ENCODE measurements around the gene EMD.
A peak's percentile ranks its signal among the peaks of the same experiment; 100 is the strongest.
"Not testable (repeated sequence)": the region's sequence is repeated elsewhere in the genome, so short reads cannot be mapped to it uniquely, and the experiment has no call there.

Gene EMD

DNA sequence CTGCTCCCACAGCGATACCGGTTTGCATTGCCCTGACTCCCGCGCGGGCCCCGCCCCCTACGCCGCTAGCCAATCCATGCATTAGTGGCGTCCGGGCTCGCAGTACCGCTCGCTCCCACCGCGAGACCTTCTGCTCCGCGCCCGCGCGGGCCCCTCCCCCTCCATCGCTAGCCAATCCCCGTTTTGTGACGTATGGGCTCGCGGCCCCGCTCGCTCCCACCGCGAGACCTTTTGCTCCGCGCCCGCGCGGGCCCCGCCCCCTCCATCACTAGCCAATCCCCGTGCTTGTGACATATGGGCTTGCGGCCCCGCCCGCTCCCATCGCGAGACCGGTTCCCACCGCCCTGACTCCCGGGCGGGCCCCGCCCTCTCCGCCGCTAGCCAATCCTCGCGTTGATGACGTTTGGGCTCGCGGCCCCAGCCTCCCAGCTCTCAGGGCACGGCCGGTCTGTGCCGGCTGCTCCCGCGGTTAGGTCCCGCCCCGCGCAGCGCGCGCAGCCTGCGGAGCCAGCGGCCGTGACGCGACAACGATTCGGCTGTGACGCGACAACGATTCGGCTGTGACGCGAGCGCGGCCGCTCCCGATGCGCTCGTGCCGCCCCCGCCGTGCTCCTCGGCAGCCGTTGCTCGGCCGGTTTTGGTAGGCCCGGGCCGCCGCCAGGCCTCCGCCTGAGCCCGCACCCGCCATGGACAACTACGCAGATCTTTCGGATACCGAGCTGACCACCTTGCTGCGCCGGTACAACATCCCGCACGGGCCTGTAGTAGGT lies at the start of gene EMD:
TSS of gene EMD (plus strand) at position 497 of the 770 bp plus-strand sequence. CDS start at position 687, 190 bp downstream.
- DNase-seq: peak; percentile 92 to 95

DNA sequence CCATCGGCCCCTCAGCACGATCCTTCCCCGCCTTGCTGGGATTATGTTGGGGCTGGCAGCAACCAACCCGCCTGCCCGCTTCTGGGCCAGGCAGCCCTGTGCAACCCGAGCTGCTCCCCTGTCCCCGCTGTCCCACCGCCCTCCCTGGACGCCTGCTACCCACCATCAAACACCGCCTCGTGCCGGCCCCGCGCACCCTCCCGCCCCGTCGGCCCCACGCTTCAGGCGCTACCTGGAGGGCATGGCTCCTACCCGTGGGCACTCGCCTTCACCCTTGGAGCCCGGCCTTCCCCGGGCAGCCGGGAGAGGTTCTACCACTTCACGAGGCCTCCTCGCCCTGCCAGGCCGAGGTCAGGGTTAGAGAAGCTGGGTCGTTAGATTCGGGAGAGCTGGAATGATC lies 46.5 kb upstream of the EMD start:
- no peak for DNase-seq

DNA sequence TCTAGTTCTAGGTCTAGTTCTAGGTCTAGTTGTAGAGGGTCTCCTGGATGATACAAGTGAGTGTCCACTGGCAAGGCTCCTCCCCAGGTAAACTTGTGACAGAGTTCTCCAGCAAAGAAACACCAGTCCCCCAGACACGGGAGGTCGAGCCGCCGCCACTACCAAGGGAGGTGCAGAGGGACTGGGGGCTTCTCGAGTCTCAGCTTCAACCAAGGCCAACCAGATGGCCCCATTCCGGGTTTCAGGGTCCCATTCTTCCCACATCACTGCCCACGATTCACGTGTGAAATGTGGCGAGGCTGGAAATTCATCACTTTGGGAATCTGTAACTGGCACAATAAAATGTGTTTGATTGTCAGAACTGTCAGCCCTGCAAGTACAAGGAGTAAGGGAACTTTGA lies 46.0 kb upstream of the EMD start:
- no peak for DNase-seq

DNA sequence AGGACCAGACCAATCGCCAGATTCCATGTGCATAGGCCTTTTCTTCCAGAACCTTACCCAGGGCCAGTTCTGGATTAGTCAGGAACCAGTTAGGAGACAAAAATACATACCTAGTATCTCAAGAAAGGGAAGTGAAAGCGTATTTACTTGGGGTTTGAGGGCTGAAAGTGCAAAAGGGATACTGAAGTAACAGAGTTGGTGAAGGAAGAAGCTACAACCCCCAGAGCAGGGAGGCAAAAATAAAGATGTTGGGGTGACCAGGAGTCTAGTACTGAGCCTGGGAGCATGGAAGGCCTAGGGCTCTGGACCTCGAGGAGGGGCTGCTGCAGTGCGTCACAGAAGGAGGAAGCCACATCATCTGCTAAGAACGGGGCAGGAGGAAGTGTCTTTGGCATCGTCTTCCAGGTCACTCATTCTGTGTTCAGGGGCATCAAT lies 45.2 kb upstream of the EMD start:
- DNase-seq: no peak

DNA sequence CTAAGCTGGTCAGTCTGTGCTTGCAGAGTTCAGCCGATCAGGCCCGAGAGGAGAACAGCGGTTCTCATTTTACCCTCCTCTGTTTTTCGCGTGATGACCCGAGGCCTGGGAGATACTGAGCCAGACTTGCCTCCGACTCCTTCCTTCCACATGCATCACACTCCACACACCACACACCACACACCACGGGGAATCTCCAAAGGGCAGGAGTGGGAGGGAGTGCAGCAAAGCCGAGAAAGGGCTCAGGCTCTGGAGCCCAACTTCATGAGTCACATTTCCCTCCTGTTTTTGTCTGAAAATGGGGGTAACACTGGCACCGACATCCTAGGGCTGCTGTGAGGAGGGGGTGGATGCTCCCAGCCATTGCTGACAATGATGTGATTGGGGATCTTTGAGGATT lies 44.6 kb upstream of the EMD start:
- no peak for DNase-seq

DNA sequence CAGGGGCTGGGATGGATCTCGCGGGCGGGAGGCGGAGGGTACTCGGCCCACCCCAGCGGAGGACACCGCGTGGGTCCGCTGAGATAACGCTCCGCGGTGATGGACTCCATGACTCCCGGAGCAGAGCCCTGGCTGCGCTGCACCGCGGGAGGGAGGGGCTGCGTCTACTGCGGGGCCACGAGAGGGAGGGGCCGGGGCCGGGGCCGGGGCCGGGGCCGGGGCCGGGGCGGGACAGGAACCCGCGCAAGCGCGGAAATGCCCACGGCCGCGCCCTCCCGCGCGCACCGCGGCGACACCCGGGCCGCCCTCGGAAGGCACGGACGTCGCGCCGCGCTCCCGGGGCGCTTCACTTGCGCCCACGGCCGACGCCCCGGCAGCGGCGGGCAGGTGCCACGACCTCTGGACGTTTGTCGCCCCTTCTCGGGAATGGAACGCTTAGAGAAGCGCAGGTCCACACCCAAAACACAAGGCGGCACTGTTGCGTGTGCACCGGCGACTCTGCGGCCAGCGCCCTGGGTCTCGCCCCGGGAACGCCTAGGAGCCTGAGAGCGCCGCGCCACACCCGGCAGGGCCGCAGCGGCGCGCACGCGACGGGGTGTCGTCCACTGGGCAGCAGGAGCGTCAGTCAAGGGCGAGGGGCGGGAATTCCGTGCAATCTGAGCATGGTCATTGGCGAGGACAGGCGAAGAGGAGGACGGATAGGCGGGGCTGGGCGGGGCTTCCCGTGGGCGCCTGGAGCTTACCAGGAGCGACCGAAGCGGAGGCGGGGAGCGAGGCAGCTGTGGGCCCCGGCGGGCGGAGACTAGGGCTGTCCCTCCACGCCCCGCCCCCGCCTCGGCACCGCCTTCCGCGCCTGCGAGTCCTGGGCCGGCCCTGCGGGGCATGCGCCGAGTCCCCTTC lies 37.4 kb upstream of the EMD start:
- not testable (repeated sequence) for DNase-seq

DNA sequence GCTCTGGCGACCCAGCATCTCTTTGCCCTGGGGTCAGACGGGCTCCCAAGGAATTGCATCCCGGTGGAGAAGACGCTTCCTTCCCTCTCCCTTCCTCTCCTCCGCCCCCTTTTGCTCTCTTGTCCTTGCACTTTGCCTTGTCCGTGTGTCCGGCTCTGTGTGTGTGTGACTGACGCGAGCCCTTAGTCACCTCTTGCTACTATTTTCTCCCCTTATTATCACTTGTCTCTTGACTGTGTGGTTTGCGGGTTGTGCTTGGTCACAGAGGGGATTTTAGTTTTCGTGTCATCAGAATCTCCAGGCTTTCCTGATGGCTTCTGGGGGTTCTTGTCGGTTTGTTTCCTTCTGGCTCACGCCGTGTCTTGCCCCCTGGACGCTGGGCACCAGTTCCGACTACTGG lies 36.0 kb upstream of the EMD start:
- DNase-seq: not testable (repeated sequence)

DNA sequence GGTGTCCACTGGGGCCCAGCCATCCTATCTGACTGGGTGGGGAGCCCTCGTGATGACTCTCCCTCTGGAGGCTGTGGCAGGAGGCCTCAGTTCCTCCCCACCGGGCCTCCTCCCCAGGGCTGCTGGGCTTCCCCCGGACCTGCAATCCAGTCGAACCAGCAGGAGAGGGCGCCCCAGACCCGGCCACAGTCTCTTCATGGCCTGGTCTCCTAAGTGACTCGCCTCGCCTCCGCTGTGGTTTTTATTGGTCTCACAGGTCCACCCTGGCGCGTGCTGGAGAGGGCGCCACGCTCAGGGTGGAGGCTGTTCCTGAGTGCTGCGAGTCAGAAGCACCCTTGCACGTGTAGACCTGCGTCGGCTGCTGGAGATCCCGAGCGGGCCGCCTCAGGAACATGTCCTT lies 35.5 kb upstream of the EMD start:
- DNase-seq: not testable (repeated sequence)

DNA sequence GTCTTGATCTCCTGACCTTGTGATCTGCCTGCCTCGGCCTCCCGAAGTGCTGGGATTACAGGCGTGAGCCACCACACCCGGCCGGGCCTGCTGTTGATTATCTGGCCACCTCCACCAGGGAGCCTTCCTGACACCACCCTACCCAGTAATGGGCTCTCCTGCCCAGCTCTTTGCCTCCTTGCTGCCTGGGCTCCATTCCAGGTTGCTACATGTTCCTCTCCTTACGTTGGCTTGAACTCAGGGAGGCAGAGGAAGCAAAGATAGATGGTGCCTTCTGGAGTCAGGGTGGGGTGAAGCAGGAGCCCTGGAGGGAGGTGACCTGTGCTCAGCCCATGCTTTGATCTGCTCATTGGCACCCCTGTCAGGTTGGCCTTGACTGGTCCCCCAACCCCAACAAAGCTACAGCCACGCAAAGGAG lies 31.0 kb upstream of the EMD start:
- no peak for DNase-seq

DNA sequence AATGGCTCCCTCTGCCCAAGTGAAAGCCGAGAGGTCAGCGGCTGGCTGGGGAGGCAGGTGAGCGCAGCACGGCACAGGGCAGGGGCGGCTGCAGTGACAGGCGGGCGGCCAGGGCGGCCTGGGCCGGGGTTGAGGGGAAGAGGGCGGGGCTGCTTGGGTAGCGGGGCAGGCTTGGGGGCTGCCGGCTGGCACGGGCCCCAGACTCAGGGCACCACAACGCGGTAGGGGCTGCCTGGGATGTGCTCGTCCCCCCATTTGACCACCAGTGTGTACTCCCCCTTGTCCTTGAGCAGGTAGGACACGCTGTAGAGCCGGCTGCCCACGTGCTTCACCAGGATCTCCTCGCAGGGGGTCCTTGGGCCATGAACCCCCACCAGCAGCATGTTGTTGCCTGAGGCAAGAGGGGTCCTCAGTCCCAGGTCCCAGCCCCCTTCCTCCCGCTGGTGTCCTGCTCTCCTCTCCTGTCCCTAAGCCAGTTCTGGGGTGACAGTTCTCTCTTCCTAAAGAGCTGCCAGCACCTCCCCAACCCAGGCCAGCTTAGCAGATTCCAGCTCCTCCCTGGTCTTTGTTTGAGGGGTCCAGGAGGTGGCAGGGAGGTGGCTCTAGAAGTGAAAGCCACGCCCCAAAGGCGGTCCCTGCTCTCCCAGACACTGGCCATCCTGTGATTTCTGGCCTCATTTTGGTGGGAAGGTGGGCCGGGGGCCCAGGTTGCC lies 30.3 kb upstream of the EMD start:
- DNase-seq: no peak

DNA sequence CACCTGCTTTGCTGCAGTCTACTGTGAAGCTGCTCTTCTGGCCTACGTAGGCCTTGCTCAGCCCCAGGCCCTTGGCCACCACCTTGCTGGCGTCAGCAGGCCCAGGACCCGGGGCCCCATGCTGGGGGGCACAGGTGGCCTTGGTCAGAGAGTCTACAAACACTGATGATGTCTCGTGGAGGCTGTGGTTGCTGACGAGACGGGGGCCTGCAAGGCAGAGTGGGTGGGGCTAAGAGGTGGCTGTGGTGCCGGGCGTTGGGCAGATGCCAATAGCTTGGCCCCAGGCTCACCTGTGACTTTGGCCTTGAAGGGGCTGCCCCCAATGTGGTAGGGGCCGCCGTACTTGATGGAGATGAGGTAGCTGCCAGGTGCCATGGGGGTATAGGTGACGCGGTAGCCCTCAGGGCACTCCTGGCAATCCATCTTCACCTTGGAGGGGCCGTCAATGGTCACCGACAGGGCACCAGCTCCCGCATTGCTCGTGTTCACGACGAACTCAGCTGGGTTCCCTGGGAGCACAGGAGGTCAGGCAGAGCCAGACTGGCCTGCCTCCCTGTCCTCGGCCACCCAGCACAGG lies 29.6 kb upstream of the EMD start:
- DNase-seq: no peak

DNA sequence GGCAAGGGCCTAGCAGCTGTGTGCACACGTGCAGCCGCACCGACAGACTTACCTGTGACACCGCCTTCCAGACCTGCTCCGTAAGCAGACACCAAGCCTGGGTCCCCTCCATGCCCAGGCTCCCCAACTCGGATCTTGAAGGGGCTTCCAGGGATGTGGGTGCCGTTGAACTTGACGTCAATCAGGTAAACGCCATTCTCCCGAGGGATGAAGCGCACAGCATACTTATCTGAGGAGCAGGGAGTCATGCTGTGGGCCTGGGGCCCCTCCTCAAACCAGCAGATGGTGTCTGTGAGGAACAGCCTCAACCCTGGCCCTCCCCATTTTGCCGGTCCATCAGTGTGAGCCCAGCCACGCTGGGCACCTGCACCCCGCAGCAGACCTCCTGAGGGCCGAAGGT lies 29.1 kb upstream of the EMD start:
- no peak for DNase-seq

DNA sequence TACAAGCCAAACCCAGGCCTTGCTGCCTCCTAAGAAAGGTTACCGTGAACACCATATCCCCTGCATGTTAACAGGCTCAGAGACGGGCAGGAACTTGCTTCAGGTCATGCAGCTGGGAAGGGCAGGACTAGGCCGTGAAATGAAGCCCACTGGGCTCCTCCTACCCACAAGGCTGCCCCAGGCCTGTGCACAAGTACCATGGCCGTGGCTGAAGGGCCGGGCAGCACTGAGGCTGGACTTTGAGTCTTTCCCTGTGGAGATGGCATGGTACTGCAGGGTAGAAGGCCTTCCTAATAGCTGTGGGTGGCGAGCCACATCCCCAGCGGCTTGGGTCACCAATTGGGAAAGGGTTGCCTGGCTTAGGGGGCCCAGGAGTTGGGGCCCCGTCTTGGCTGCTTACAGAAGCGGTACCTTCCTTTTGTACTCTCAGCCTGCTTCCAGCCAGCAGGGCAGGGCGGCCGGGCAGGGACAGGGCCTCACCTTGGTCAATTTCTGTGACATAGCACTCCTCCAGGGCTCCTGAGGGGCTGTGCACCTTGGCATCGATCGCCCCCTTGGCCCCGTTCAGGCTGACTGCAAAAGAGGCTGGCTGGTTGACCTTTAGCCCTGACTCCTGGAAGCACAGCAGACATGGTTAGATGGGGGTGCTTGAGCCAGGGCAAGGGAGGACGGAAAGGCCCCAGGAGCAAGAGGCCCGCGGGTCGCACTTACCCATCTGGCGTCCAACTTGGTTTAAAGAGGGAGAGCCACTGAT lies 28.5 kb upstream of the EMD start:
- DNase-seq: no peak

DNA sequence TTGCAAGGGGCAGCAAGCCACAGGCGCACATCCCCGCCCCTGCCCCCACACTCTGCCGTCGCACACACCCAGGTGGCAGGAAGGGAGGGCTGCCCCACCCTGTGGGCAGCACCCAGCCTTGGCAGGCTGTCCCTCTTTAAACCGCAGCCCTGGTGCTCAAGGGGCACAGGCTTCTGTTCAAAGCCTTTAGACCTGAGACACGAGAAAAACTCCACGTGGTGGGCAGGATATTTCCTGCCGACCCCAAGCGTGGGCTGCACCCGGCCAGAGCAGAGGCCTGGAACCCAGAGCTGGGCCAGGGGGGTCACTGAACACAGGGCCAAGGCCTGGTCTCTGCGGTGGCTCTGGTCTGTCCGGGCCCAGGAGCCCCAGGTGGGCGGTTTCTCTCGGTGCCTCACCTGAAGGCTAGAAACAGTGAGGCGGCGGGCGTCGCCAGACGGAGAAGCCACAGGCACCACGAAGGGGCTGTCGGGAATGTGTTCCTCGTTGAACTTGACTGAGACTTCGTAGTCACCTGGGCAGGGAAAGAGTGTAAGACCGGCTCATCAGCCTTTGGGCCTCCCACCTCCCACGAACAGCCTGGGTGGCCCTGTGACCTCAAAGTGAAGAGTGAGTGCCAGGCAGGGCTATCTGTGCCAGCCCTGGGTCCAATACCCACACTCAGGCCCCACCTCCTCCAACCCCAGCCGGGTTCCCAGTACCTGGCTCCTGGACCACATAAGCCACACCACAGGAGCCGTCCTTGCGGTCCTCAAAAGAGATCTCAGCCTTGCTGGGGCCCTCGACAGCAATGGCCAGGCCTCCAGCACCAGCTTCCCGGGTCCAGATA lies 27.7 kb upstream of the EMD start:
- no peak for DNase-seq

DNA sequence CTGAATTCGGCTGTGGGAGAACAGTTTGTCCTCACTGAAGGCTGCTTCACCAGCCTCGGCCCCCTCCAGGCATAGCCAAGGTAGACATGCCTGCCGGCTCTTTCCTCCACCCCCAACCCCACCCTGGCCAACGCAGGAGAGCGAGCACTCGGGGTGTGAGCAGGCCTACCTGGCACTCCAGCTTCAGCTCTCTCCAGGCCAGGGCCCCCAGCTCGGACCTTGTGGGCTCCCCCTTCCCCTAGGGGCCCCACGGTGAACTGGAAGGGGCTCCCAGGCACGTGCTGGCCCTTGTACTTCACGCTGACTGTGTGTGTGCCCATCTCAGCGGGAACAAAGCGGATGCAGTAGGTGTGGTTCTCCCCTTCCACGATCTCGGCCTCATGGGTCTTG lies 27.1 kb upstream of the EMD start:
- DNase-seq: no peak

DNA sequence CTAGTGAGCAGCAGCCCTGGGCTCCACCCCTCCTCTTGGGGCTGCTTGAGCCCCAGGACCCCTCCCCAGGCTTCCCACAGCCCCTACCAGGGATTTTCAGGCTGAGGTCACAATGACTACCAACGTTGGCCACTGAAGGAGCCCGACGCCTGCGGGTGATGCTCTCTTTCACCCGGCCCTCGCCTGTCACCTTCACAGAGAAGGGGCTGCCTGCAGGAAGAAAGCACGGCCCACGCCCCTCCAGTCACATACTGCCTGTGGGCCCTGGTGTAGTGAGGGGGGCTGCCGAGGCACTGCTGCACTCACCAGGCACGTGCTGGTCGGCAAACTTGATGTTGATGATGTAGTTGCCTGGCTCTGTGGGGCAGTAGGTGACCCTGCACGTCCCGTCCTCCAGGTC lies 26.6 kb upstream of the EMD start:
- no peak for DNase-seq

DNA sequence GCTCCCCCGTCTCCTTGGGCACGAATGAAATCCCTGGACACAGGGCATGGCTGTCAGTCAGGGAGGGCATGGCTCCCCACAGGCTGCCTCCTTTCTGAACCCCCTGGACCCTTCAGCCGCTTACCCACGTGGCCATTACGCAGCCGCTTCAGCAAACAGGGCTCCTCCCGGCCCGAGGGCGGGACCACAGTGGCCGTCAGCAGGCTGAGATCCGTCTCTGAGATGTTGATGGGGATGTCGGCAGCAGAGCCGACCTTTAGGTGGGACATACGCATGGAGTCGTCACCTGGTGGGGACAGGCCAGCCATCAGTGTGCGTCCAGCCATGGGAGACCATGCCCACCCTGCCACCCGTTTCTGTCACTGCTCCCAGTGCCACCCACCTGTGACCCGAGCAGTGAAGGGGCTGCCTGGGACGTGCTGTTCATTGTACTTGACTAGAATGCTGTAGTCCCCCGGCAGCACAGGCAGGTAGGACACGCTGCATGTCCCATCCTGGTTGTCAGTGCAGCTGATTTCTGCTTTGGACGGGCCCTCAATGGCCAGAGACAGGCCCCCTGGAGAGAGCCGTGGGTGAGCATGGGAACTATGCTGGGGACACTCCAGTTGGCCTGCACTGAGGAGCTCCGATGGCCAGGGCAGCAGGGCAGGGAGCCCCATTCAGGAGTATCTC lies 25.8 kb upstream of the EMD start:
- DNase-seq: no peak

DNA sequence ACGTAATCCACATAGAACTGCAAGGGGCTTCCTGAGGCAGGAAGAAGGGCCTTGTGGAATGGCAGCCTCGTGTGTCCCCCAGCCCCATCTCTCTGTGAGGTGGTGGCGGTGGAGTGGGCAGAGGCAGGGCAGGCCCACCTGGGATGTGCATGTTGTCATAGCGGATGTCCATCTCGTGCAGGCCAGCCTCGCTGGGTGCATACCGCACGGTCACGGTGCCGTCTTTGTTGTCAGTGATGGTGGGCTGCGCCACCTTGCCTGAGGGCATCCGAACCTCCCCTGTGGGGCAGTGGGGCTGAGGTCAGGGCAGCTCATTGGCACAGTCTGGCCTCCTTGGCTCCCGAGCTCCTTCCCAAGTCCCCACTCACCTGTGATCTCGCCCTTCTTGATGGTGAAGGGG lies 25.1 kb upstream of the EMD start:
- DNase-seq: no peak

DNA sequence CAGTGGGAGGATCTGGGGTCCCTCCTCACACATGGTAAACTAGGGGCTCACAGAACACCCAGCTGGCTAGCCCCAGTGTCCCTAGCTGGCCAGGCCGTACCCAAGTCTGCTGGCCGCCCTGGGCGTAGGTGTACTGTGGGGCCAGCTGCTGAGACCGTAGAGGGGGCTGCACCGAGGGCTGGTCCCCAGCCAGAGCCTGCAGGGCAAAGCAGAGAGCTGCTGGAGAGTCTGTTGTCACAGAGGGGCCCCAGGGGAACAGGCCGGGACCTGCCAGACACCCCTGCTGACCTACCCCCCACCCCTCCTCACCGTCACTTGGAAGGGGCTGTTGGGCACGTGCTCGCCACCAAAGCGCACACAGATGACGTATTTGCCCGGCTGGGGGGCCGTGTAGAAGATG lies 24.6 kb upstream of the EMD start:
- DNase-seq: no peak

DNA sequence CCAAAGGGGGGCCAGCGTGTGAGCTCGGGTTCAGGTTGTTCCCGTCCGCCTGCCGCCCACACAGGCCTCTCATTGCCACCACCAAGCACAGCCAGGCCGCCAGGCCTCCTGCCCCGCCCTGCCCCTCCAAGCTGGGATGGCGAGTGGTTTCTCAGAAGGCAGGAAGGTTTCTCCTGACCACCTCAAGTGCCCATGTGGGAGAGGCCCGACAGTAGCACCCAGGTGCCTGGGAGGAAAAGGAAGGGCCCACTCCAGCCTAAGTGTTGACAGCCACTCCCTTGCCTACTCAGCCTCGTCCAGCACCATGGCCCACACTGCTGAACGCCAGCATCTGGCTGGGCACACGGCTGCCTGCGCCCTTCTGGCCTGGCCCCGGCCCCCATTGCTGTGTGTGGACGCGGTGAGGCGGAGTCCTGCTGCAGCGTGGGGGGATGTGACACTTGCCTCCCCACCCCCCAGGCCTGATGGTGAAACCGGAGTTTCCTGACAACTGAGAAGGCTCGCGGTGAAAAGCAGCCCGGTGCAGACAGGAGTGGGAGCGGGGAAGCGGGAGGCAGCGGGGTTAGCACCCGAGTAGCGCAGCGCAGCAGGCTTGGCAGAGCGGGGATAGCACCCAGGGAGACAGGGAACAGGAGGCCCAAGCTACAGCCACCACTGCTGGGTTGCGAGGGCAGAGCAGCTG lies 23.9 kb upstream of the EMD start:
- no peak for DNase-seq

Data from activated CD4-positive, alpha-beta T cell treated with anti-CD3 and anti-CD28 coated beads, Interleukin-2, amount 50 U/mL, for 4 hours (primary cell).